A673 (cell line): ENCODE results near the gene TNKS1BP1. TPM values are rescaled to one million over a fixed set of nuclear protein-coding genes. Genes with fewer than 3 reads are reported as not detected.

Experiments used
- BruUV-seq: library from RNA; stranded (reverse); fragments of 400-500 nt; replicated peaks from 2 replicates; lab custom pipeline; 2021; lab: Mats Ljungman, UMichigan
- CTCF ChIA-PET: fragments of 300-600 bp; sonication (Branson Sonifier 250); formaldehyde crosslinking; loops from one replicate; lab custom pipeline; 2022; ENCODE audit warnings: antibody characterized with exemption; lab: Charles Lee
- POLR2A ChIA-PET: fragments of 300-600 bp; sonication (Branson Sonifier 250); formaldehyde crosslinking; loops from one replicate; lab custom pipeline; 2022; ENCODE audit warnings: antibody characterized with exemption; ENCODE audit not compliant: low non-redundant PET; lab: Charles Lee
- DNase-seq: peaks from one replicate; pipeline ENCODE4 v3.0.0-alpha.2; 2015; ENCODE audit warnings: low spot score
- H3K27ac ChIP-seq: fragments of 200-600 bp; sonication (generic); 2 replicates; pipeline ENCODE4 v1.5.1; 2016; ENCODE audit warnings: mixed run types, low read depth, mild to moderate bottlenecking, mixed read lengths, antibody characterized with exemption, low read length; ENCODE audit not compliant: poor library complexity, severe bottlenecking
- H3K27me3 ChIP-seq: fragments of 200-600 bp; sonication (generic); replicated peaks from 2 replicates; pipeline ENCODE4 v1.6.1; 2017; ENCODE audit warnings: mixed run types, low read depth, mild to moderate bottlenecking, mixed read lengths, antibody characterized with exemption, low read length; ENCODE audit not compliant: insufficient read depth, poor library complexity
- H3K36me3 ChIP-seq: fragments of 200-600 bp; sonication (generic); 2 replicates; pipeline ENCODE4 v1.6.1; 2016; ENCODE audit warnings: mixed run types, mild to moderate bottlenecking, mixed read lengths, antibody characterized with exemption, low read length; ENCODE audit not compliant: insufficient read depth, poor library complexity, severe bottlenecking
- H3K4me1 ChIP-seq: fragments of 200-600 bp; sonication (generic); 2 replicates; pipeline ENCODE4 v1.6.1; 2017; ENCODE audit warnings: mixed run types, mild to moderate bottlenecking, mixed read lengths, antibody characterized with exemption, low read length; ENCODE audit not compliant: insufficient read depth, poor library complexity, severe bottlenecking
- H3K4me3 ChIP-seq: fragments of 200-600 bp; sonication (generic); 2 replicates; pipeline ENCODE4 v1.5.1; 2016; ENCODE audit warnings: low read depth, mixed run types, mild to moderate bottlenecking, mixed read lengths, low read length; ENCODE audit not compliant: poor library complexity, severe bottlenecking
- H3K9me3 ChIP-seq: fragments of 200-600 bp; sonication (generic); 2 replicates; pipeline ENCODE4 v1.6.1; 2016; ENCODE audit warnings: mixed run types, low read depth, mild to moderate bottlenecking, mixed read lengths, antibody characterized with exemption, low read length; ENCODE audit not compliant: poor library complexity, severe bottlenecking
- CTCF ChIP-seq: fragments of 300-800, 200-600 bp; sonication (generic); conservative IDR thresholded peaks from 2 replicates; pipeline ENCODE4 v1.5.1; 2017; ENCODE audit warnings: low read depth, mild to moderate bottlenecking, antibody characterized with exemption, low read length, moderate library complexity, mixed read lengths
- EZH2 ChIP-seq: fragments of 200-600 bp; sonication (generic); IDR thresholded peaks from 2 replicates; pipeline ENCODE4 v1.6.1; 2017; ENCODE audit warnings: borderline replicate concordance, low read depth, mild to moderate bottlenecking, mixed read lengths, antibody characterized with exemption, low read length; ENCODE audit not compliant: poor library complexity, severe bottlenecking
- intact Hi-C: fragments of 100-400 bp; cut with micrococcal nuclease; formaldehyde crosslinking; loops from one replicate; pipeline ENCODE4 v1.10.0; 2022; ENCODE audit not compliant: unreplicated experiment
- total RNA-seq: library from RNA; stranded (reverse); gene quantifications from 2 replicates; pipeline ENCODE4 v1.2.3, GENCODE V29; 2021

TNKS1BP1 gene
- total RNA-seq, 1 experiment from 2014 or later: 80.4 TPM

GRCh38 chr11:57343825-57344224 is 19.1 kb upstream of the TNKS1BP1 start:
- Histone ChIP-seq H3K4me1 (no peaks in the 10 kb centered on the region), H3K36me3 (no peaks in the 10 kb centered on the region), H3K4me3 (no peak overlapping the region), H3K27ac (no peak overlapping the region), H3K9me3 (no peaks in the 10 kb centered on the region), H3K27me3 (no peaks in the 10 kb centered on the region)
- TF ChIP-seq EZH2 (no peak), CTCF (no peak)
- DNase-seq: no peak
- intact Hi-C loops: loop anchor here (2.0 to 5.0 kb wide), 2 partner anchors 502 to 1169 kb away; no protein-coding TSS in a partner anchor
- CTCF ChIA-PET: interaction anchor here (1.0 kb wide), 1 partner anchor 113 kb away, joined by 3 read pairs; no protein-coding TSS in a partner anchor
- no TSS peak for BruUV-seq
- POLR2A ChIA-PET: no interaction called here

- ChIA-PET POLR2A (interaction anchor here (0.6 kb wide), 1 partner anchor 418 kb away, joined by 3 read pairs; no protein-coding TSS in a partner anchor), CTCF (interaction anchor here (1.0 kb wide), 1 partner anchor 115 kb away, joined by 3 read pairs; no protein-coding TSS in a partner anchor)
- DNase-seq: no peak
- BruUV-seq: no TSS peak
- H3K27ac ChIP-seq: no peak overlapping the region
- no peaks in the 10 kb centered on the region for H3K4me1 ChIP-seq
- H3K4me3 ChIP-seq: no peak overlapping the region
- no peaks in the 10 kb centered on the region for H3K9me3 ChIP-seq
- intact Hi-C loops: loop anchor here (5.0 kb wide), 1 partner anchor 500 kb away; no protein-coding TSS in a partner anchor
- TF ChIP-seq CTCF (no peak), EZH2 (no peak)
- H3K36me3 ChIP-seq: no peaks in the 10 kb centered on the region
- H3K27me3 ChIP-seq: no peaks in the 10 kb centered on the region
These were observed 17.9 kb upstream of the TNKS1BP1 start for GRCh38 chr11:57342702-57343101.

GRCh38 chr11:57341250-57341808 is 16.6 kb upstream of the TNKS1BP1 start:
- BruUV-seq: no TSS peak
- H3K4me1 ChIP-seq: no peaks in the 10 kb centered on the region
- intact Hi-C loops: loop anchor here (5.0 kb wide), 1 partner anchor 499 kb away; no protein-coding TSS in a partner anchor

More at GRCh38 chr11:57341250-57341808, 16.6 kb upstream of the TNKS1BP1 start:
- Histone ChIP-seq H3K9me3 (no peaks in the 10 kb centered on the region), H3K27ac (no peak overlapping the region), H3K27me3 (no peaks in the 10 kb centered on the region), H3K4me3 (no peak overlapping the region), H3K36me3 (no peaks in the 10 kb centered on the region)
- TF ChIP-seq CTCF (no peak), EZH2 (no peak)
- POLR2A ChIA-PET: no interaction called here
- CTCF ChIA-PET: no interaction called here
- DNase-seq: no peak
